Stimulated activated naive B cell treated with anti-CD40 and anti-IgM and Interleukin-4, amounts not matched to agents 10 μg/mL and 1 μg/mL and 100 μg/mL, for 72 hours (primary cell): Measurements from ENCODE around the gene EDRF1.

Experiments used
- ATAC-seq, 2 donors: fragments of 150-1000 bp; cut with Tn5 transposase; replicated peaks; 2 replicates each; pipeline ENCODE4 v1.10.0; 2021; ENCODE audit warnings: moderate library complexity in 1 of 2
- DNase-seq: peaks from one replicate; pipeline ENCODE4 v3.0.0; 2021
- H3K27ac Mint-ChIP-seq: one replicate; pipeline ENCODE4 v1.8.0; 2022; ENCODE audit warnings: mild to moderate bottlenecking, mixed read lengths
- H3K27me3 Mint-ChIP-seq, 2 donors: one replicate each; pipeline ENCODE4 v1.8.0; 2022; ENCODE audit warnings: mixed read lengths in 2 of 2
- H3K36me3 Mint-ChIP-seq, 2 donors: one replicate each; pipeline ENCODE4 v1.8.0; 2022; ENCODE audit warnings: mixed read lengths in 2 of 2, mild to moderate bottlenecking in 1 of 2
- H3K4me1 Mint-ChIP-seq, 2 donors: one replicate each; pipeline ENCODE4 v1.8.0; 2022; ENCODE audit warnings: mixed read lengths in 2 of 2, mild to moderate bottlenecking in 1 of 2
- H3K4me3 Mint-ChIP-seq, 2 donors: one replicate each; pipeline ENCODE4 v1.8.0; 2022; ENCODE audit warnings: mild to moderate bottlenecking in 2 of 2, mixed read lengths in 2 of 2, moderate library complexity in 1 of 2
- H3K9me3 Mint-ChIP-seq, 2 donors: one replicate each; pipeline ENCODE4 v1.8.0; 2022; ENCODE audit warnings: mixed read lengths in 2 of 2, mild to moderate bottlenecking in 1 of 2

EDRF1 gene

DNA sequence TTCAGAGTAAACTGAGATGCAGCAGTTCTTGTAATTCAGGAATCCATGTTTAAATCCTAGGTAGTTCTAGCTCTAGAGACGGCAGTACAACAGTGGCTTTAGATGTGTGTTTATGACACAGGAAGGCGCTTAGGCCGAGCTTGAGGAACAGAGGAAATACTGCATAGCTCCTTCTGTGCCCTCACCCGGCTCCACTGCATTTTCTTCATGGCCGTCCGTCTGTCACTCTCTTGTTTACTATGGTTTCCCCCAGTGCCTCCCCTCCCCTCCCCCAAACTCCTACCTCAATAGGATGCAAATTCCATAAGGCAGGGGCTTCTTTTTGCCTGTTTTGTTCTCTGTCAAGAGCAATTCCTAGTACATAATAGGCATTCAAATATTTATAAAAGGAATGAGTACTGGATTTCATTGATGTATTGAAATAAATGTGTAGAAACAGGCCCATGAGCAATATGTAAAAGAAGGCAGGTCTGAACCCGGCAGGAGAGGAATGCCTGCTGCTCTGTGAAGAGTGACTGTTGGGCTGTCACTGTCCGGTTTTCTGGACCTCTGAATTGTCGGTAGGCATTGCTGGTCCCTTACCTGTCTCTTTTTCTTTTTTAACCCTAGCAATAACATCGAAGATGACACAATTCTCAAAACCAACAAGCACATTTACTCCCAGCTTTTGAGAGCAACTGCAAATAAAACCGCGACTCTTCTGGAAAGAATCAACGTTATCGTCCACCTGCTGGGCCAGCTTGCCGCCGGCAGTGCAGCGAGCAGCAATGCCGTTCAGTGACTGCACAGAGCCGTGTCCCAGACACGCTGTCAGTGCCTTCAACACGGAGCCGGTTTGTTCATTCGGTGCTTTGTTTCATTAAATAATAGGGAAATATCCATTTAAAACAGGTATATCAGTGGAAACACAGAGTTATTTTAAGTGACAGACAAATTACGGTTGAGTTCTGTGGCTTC is 43.5 kb downstream of the EDRF1 start:
- H3K36me3 Mint-ChIP-seq, result peaks cover 54 to 64% of the 10 kb centered on the region in 2 donors
- no peaks in the 10 kb centered on the region for H3K27me3 Mint-ChIP-seq
- H3K4me1 Mint-ChIP-seq, result no peaks in the 10 kb centered on the region
- H3K4me3 Mint-ChIP-seq, result no peak overlapping the region
- DNase-seq (no peak), ATAC-seq (no peak)
- H3K9me3 Mint-ChIP-seq, result no peaks in the 10 kb centered on the region
- no peak overlapping the region for H3K27ac Mint-ChIP-seq

- H3K9me3 Mint-ChIP-seq, result no peaks in the 10 kb centered on the region
- H3K4me3 Mint-ChIP-seq, result no peak overlapping the region
- H3K36me3 Mint-ChIP-seq, result peaks cover 43 to 60% of the 10 kb centered on the region in 2 donors
- no peaks in the 10 kb centered on the region for H3K4me1 Mint-ChIP-seq
- H3K27ac Mint-ChIP-seq, result no peak overlapping the region
- DNase-seq, result no peak
- H3K27me3 Mint-ChIP-seq, result no peaks in the 10 kb centered on the region
- ATAC-seq, result no peak
These were observed 46.3 kb downstream of the EDRF1 start for GRCh38 chr10:125765835-125766234.

GRCh38 chr10:125766511-125766910 is 47.0 kb downstream of the EDRF1 start:
- H3K4me3 Mint-ChIP-seq, result no peak overlapping the region
- no peaks in the 10 kb centered on the region for H3K9me3 Mint-ChIP-seq
- DNase-seq (no peak), ATAC-seq (no peak)
- no peaks in the 10 kb centered on the region for H3K27me3 Mint-ChIP-seq
- no peaks in the 10 kb centered on the region for H3K4me1 Mint-ChIP-seq
- H3K36me3 Mint-ChIP-seq, result peaks cover 43 to 57% of the 10 kb centered on the region in 2 donors
- H3K27ac Mint-ChIP-seq, result no peak overlapping the region

- H3K4me3 Mint-ChIP-seq, result no peak overlapping the region
- DNase-seq (no peak), ATAC-seq (no peak)
- no peak overlapping the region for H3K27ac Mint-ChIP-seq
- H3K4me1 Mint-ChIP-seq, result no peaks in the 10 kb centered on the region
- no peaks in the 10 kb centered on the region for H3K9me3 Mint-ChIP-seq
- H3K36me3 Mint-ChIP-seq, result peaks cover 37 to 50% of the 10 kb centered on the region in 2 donors
- peaks cover 0 to 3% of the 10 kb centered on the region in 2 donors for H3K27me3 Mint-ChIP-seq
These were observed 48.8 kb downstream of the EDRF1 start for GRCh38 chr10:125768219-125768855.

- Mint-ChIP-seq H3K36me3 (peaks cover 35 to 48% of the 10 kb centered on the region in 2 donors), H3K9me3 (no peaks in the 10 kb centered on the region), H3K27ac (no peak overlapping the region), H3K27me3 (peaks cover 1 to 4% of the 10 kb centered on the region in 2 donors), H3K4me3 (no peak overlapping the region), H3K4me1 (no peaks in the 10 kb centered on the region)
- DNase-seq (no peak), ATAC-seq (no peak)
These were observed 49.7 kb downstream of the EDRF1 start for GRCh38 chr10:125769175-125769574.

DNA sequence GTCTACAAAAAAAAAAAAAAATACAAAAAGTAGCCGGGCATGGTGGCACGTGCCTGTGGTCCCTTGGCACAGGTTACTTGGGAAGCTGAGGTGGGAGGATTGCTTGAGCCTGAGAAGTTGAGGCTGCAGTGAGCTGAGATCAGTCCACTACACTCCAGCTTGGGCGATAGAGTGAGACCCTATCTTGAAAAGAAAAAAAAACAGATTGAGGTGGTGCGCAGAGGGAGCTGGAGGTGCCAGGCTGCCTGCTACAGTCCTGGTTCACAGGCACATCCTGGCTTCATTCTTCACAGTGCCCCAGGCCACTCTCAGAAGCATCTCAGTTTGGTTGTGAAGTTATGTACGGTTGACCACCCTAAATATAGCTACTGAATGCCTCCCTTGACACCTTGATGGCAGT is 51.3 kb downstream of the EDRF1 start:
- peaks cover 22 to 38% of the 10 kb centered on the region in 2 donors for H3K36me3 Mint-ChIP-seq
- H3K9me3 Mint-ChIP-seq, result no peaks in the 10 kb centered on the region
- H3K27me3 Mint-ChIP-seq, result peaks cover 6 to 8% of the 10 kb centered on the region in 2 donors
- H3K27ac Mint-ChIP-seq, result no peak overlapping the region
- no peak overlapping the region for H3K4me3 Mint-ChIP-seq
- DNase-seq, result no peak
- H3K4me1 Mint-ChIP-seq, result no peaks in the 10 kb centered on the region
- no peak for ATAC-seq

DNA sequence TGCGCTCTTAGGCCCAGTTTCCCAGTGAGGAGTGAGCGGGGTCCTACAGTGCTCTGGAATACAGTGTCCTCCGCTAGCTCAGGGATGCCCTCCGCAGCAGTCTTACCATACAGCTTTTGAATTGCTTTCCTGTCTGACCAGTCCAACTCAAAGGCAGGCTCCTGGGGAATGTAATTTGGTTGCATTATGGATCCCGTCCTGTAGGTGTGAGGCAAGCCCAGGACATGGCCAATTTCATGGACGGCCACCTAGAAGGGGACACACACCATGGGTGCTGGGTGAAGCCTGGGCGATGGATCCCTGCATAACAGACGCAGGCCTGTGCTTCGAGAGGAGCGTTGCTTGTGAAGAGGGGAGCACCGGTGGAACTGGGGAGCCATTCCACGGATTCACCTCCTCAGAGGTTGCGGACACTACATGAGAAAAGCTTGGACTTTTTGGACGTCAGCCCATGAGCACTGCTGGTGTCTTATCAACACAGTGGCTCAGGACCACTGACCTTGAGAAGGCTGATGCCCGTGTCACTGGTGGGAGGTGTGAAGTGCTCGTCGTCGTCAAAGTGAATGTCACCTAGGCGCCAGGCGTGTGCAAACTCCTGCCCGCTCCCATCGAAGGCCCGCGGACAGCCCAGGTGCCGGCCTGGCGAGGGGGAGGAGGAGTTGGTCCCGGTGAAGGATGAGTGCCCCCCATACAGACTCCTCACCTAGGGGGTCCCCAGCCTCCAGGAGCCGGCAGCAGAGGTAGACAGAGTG is 52.8 kb downstream of the EDRF1 start:
- Mint-ChIP-seq H3K4me1 (no peaks in the 10 kb centered on the region), H3K27me3 (peaks cover 6 to 9% of the 10 kb centered on the region in 2 donors), H3K27ac (peak overlapping the region; percentile 31), H3K9me3 (no peaks in the 10 kb centered on the region), H3K36me3 (peaks cover 14 to 27% of the 10 kb centered on the region in 2 donors), H3K4me3 (no peak overlapping the region)
- ATAC-seq, result no peak
- DNase-seq, result no peak

DNA sequence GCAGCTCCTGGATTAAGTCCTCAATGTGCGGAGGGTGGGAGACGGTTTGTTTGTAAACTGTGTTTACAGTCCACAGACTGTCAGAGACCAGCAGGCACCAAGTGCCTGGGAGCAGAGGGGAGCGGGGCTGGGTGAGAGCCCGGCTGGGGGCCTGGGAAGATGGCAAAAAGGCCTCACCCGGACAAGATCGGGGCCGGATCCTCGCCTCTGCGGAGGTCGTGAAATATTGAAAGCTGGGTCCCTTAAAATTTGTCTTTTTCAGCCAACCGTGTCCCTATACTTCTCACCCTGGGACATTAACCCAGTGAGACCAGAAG is 53.3 kb downstream of the EDRF1 start:
- no peaks in the 10 kb centered on the region for H3K9me3 Mint-ChIP-seq
- no peak for DNase-seq
- peaks cover 6 to 14% of the 10 kb centered on the region in 2 donors for H3K27me3 Mint-ChIP-seq
- H3K36me3 Mint-ChIP-seq, result peaks cover 9 to 22% of the 10 kb centered on the region in 2 donors
- no peak overlapping the region for H3K27ac Mint-ChIP-seq
- no peaks in the 10 kb centered on the region for H3K4me1 Mint-ChIP-seq
- ATAC-seq, result no peak
- H3K4me3 Mint-ChIP-seq, result no peak overlapping the region

GRCh38 chr10:125773687-125774543 is 54.4 kb downstream of the EDRF1 start:
- no peak overlapping the region for H3K4me3 Mint-ChIP-seq
- H3K4me1 Mint-ChIP-seq, result no peaks in the 10 kb centered on the region
- DNase-seq, result no peak
- H3K27me3 Mint-ChIP-seq, result peaks cover 6 to 20% of the 10 kb centered on the region in 2 donors
- ATAC-seq, result no peak
- no peaks in the 10 kb centered on the region for H3K9me3 Mint-ChIP-seq
- no peak overlapping the region for H3K27ac Mint-ChIP-seq
- H3K36me3 Mint-ChIP-seq, result peaks cover 5 to 18% of the 10 kb centered on the region in 2 donors

- H3K4me1 Mint-ChIP-seq, result no peaks in the 10 kb centered on the region
- H3K4me3 Mint-ChIP-seq, result no peak overlapping the region
- H3K36me3 Mint-ChIP-seq, result peaks cover 2 to 13% of the 10 kb centered on the region in 2 donors
These were observed 55.2 kb downstream of the EDRF1 start for GRCh38 chr10:125774581-125775191.

DNA sequence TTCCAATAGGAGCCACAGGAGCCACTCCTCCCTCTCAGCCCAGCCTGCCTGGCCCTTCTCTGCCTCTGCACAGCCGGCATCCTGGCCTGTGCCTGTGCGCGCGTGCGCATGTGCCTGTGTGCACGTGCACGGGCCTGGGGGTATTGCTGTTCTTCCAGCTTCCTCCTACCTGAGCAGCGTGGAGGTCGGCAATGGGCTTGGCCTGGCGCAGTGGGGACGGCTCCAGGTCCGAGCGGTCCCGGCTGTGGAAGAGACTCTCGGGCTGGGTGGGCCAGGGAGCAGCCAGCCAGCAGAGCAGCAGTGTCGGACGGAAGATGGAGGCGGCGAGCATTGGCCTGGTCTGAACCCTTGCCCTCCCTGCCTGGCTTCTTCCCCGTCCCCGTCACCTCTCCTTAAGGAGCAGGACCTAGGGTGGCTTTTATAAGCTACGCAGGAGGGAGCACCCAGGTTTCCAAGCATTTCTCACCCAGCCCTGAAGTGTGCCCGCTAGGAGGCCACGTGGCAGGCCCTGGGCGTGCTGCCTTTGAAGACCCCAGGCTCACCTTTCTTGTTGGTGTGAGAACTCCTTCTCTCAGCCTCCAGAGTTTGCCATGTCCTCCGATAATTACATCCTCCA is 56.1 kb downstream of the EDRF1 start, which contains the start of gene MMP21:
Gene MMP21, minus strand, starts transcription at position 331 of the 616 bp plus-strand sequence. Its CDS starts 0 bp downstream, at position 331.
- DNase-seq, result no peak
- H3K27ac Mint-ChIP-seq, result no peak within 1 kb of the TSS
- H3K4me1 Mint-ChIP-seq, result no peaks in the 10 kb centered on the region
- no peak for ATAC-seq
- no peak within 1 kb of the TSS for H3K4me3 Mint-ChIP-seq
- peaks cover 2 to 10% of the 10 kb centered on the region in 2 donors for H3K36me3 Mint-ChIP-seq
- peaks cover 6 to 20% of the 10 kb centered on the region in 2 donors for H3K27me3 Mint-ChIP-seq
- H3K9me3 Mint-ChIP-seq, result no peaks in the 10 kb centered on the region

More at GRCh38 chr10:125774581-125775191, 55.2 kb downstream of the EDRF1 start:
- H3K27me3 Mint-ChIP-seq, result peaks cover 6 to 20% of the 10 kb centered on the region in 2 donors
- ATAC-seq (no peak), DNase-seq (no peak)
- H3K27ac Mint-ChIP-seq, result no peak overlapping the region
- H3K9me3 Mint-ChIP-seq, result no peaks in the 10 kb centered on the region

GRCh38 chr10:125777806-125778205 is 58.3 kb downstream of the EDRF1 start:
- Mint-ChIP-seq H3K4me1 (no peaks in the 10 kb centered on the region), H3K4me3 (no peak overlapping the region), H3K9me3 (no peaks in the 10 kb centered on the region), H3K27ac (no peak overlapping the region), H3K36me3 (peaks cover 7 to 8% of the 10 kb centered on the region in 2 donors), H3K27me3 (peaks cover 6 to 17% of the 10 kb centered on the region in 2 donors)
- ATAC-seq, result no peak
- no peak for DNase-seq

DNA sequence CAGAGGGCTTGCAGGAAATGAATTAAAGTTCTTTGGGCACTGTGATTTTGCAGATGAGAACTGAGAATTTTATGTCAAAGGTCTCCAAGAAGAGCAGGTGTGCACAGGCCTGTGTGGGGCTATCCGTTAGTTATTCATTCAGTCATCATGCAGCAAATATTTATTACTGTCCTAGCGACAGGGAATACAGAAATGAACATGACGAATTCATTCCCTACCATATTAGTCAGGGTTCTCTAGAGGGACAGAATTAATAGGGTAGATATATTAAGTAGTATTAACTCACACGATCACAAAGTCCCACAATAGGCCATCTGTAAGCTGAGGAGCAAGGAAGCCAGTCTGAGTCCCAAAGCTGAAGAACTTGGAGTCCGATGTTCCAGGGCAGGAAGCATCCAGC is 59.0 kb downstream of the EDRF1 start:
- no peaks in the 10 kb centered on the region for H3K4me1 Mint-ChIP-seq
- H3K36me3 Mint-ChIP-seq, result peaks cover 7 to 8% of the 10 kb centered on the region in 2 donors
- no peak overlapping the region for H3K27ac Mint-ChIP-seq
- ATAC-seq (no peak), DNase-seq (no peak)
- H3K27me3 Mint-ChIP-seq, result peaks cover 6 to 17% of the 10 kb centered on the region in 2 donors
- no peak overlapping the region for H3K4me3 Mint-ChIP-seq
- no peaks in the 10 kb centered on the region for H3K9me3 Mint-ChIP-seq
